Measurements from ENCODE around the gene PAPLN.

DNA sequence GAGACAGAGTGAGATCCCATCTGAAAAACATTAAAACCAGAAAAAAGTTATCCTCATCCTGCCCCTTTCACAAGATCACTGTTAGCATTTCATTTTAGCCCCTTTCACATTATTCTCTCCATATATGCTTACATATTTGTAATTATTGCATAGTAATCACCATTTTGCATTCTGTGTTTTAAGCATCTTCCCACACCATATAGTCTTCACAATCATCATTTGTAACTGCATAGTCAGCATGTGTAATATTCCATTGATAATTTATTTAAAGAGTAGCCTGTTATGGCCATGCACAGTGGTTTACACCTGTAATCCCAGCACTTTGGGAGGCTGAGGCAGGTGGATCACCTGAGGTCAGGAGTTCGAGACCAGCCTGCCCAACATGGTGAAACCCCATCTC is 11.8 kb downstream of the PAPLN start:
- TF ChIP-seq, protein P1, sequence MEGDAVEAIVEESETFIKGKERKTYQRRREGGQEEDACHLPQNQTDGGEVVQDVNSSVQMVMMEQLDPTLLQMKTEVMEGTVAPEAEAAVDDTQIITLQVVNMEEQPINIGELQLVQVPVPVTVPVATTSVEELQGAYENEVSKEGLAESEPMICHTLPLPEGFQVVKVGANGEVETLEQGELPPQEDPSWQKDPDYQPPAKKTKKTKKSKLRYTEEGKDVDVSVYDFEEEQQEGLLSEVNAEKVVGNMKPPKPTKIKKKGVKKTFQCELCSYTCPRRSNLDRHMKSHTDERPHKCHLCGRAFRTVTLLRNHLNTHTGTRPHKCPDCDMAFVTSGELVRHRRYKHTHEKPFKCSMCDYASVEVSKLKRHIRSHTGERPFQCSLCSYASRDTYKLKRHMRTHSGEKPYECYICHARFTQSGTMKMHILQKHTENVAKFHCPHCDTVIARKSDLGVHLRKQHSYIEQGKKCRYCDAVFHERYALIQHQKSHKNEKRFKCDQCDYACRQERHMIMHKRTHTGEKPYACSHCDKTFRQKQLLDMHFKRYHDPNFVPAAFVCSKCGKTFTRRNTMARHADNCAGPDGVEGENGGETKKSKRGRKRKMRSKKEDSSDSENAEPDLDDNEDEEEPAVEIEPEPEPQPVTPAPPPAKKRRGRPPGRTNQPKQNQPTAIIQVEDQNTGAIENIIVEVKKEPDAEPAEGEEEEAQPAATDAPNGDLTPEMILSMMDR (IDR thresholded peaks at IDR 0.05; ENCODE audit: insufficient read depth, low read length, poor library complexity, severe bottlenecking) = no peak
- no peak for TF ChIP-seq EZH2phosphoT487 (conservative IDR thresholded peaks at IDR 0.05; ENCODE audit: low read length)

Measured in SU-DHL-6 (cell line).